HCT116 (cell line): Measurements from ENCODE around the gene RPL38. TPM values are rescaled to one million over a fixed set of nuclear protein-coding genes. Genes with fewer than 3 reads are reported as not detected.

Experiments used
- ATAC-seq: fragments of 200-7000 bp; cut with Tn5 transposase; 2 replicates; pipeline ENCODE4 v1.9.1; 2020; ENCODE audit warnings: mild to moderate bottlenecking, moderate library complexity
- BruUV-seq: library from RNA; stranded (reverse); fragments of 400-500 nt; replicated peaks from 2 replicates; lab custom pipeline; 2021; lab: Mats Ljungman, UMichigan
- CTCF ChIA-PET: fragments of 300-600 bp; sonication (Branson Sonifier 250); formaldehyde crosslinking; loops from one replicate; lab custom pipeline; 2021; ENCODE audit warnings: antibody characterized with exemption; lab: Charles Lee
- POLR2A ChIA-PET: fragments of 300-600, 350-600 bp; sonication (Branson Sonifier 250); formaldehyde crosslinking; loops from one replicate; lab custom pipeline; 2021; ENCODE audit warnings: antibody characterized with exemption; lab: Charles Lee
- RAD21 ChIA-PET, 2 experiments: fragments of 300-600 bp; sonication (Branson Sonifier 250); formaldehyde crosslinking; loops; one replicate each; lab custom pipeline; 2023; ENCODE audit warnings: low total read pairs in 2 of 2; ENCODE audit not compliant: uncharacterized antibody in 2 of 2, unreplicated experiment in 2 of 2, low non-redundant PET in 1 of 2; lab: Charles Lee
- DNase-seq: peaks from one replicate; pipeline ENCODE4 v3.0.0-alpha.2; 2010; ENCODE audit warnings: low read depth, low spot score
- H2AFZ ChIP-seq: fragments of 200-600 bp; shearing (Covaris generic), sonication (generic); 2 replicates; pipeline ENCODE4 v1.6.1; 2017; ENCODE audit warnings: low read depth, mixed run types, mixed read lengths, antibody characterized with exemption, low read length; ENCODE audit not compliant: poor library complexity, severe bottlenecking
- H3K27ac ChIP-seq: 2 replicates; pipeline ENCODE4 v1.5.1; 2012; ENCODE audit warnings: low read depth, low read length
- H3K27me3 ChIP-seq: fragments of 200-600 bp; sonication (generic); 2 replicates; pipeline ENCODE4 v1.6.1; 2016; ENCODE audit warnings: mixed run types, low read length, mixed read lengths; ENCODE audit not compliant: insufficient read depth
- H3K36me3 ChIP-seq, 2 experiments: fragments of 200-500 bp in 1 of 2; fragments of 200-600 bp in 1 of 2; sonication (Bioruptor generic) in 1 of 2; sonication (generic) in 1 of 2; 2 replicates each; pipeline versions ENCODE4 v1.5.1 to v1.6.1; 2014 to 2016; ENCODE audit warnings: low read length in 2 of 2, inconsistent platforms in 1 of 2, mixed read lengths in 1 of 2, mixed run types in 1 of 2; ENCODE audit not compliant: insufficient read depth in 2 of 2, control insufficient read depth in 1 of 2
- H3K4me1 ChIP-seq, 2 experiments: fragments of 200-600 bp in 1 of 2; sonication (generic) in 1 of 2; 2 replicates each; pipeline versions ENCODE4 v1.5.1 to v1.6.1; 2012 to 2017; ENCODE audit warnings: low read length in 2 of 2, inconsistent platforms in 1 of 2, mild to moderate bottlenecking in 1 of 2, mixed read lengths in 1 of 2, mixed run types in 1 of 2, moderate library complexity in 1 of 2; ENCODE audit not compliant: insufficient read depth in 2 of 2, control insufficient read depth in 1 of 2
- H3K4me2 ChIP-seq: fragments of 200-600 bp; sonication (generic); 2 replicates; pipeline ENCODE4 v1.6.1; 2017; ENCODE audit warnings: mixed run types, low read length, mixed read lengths
- H3K4me3 ChIP-seq, 2 experiments: fragments of 200-600 bp in 1 of 2; sonication (generic) in 1 of 2; replicated peaks in 1 of 2; 2 replicates each; pipeline ENCODE4 v1.5.1; 2011 to 2016; ENCODE audit warnings: low read length in 2 of 2, control low read depth in 1 of 2, low read depth in 1 of 2, mild to moderate bottlenecking in 1 of 2, mixed read lengths in 1 of 2, mixed run types in 1 of 2
- H3K79me2 ChIP-seq: fragments of 200-600 bp; sonication (generic); 2 replicates; pipeline ENCODE4 v1.6.1; 2017; ENCODE audit warnings: mild to moderate bottlenecking, mixed run types, low read length, moderate library complexity, mixed read lengths; ENCODE audit not compliant: insufficient read depth
- H3K9ac ChIP-seq: fragments of 200-600 bp; sonication (generic); 2 replicates; pipeline ENCODE4 v1.6.1; 2016; ENCODE audit warnings: low read length, mixed read lengths
- H3K9me2 ChIP-seq: fragments of 200-600 bp; sonication (generic), shearing (Covaris generic); 2 replicates; pipeline ENCODE4 v1.6.1; 2017; ENCODE audit warnings: mixed run types, mild to moderate bottlenecking, moderate library complexity; ENCODE audit not compliant: insufficient read depth
- H3K9me3 ChIP-seq, 2 experiments: fragments of 200-500 bp in 1 of 2; fragments of 200-600 bp in 1 of 2; sonication (Bioruptor generic) in 1 of 2; sonication (generic) in 1 of 2; 2 replicates each; pipeline ENCODE4 v1.6.1; 2014 to 2017; ENCODE audit warnings: low read length in 2 of 2, mixed read lengths in 2 of 2, inconsistent platforms in 1 of 2, low read depth in 1 of 2, mild to moderate bottlenecking in 1 of 2, mixed run types in 1 of 2, moderate library complexity in 1 of 2; ENCODE audit not compliant: control insufficient read depth in 1 of 2, insufficient read depth in 1 of 2
- H4K20me1 ChIP-seq: fragments of 200-600 bp; sonication (generic), shearing (Covaris generic); 2 replicates; pipeline ENCODE4 v1.6.1; 2017; ENCODE audit warnings: mixed run types, mild to moderate bottlenecking, moderate library complexity; ENCODE audit not compliant: insufficient read depth
- CBX3 ChIP-seq: IDR thresholded peaks from 2 replicates; pipeline ENCODE4 v1.6.1; 2012; ENCODE audit warnings: low read depth
- EGR1 ChIP-seq: IDR thresholded peaks from 2 replicates; pipeline ENCODE4 v1.6.1; 2012; ENCODE audit warnings: low read depth
- ELF1 ChIP-seq: IDR thresholded peaks from 2 replicates; pipeline ENCODE4 v1.6.1; 2012; ENCODE audit warnings: low read depth, borderline replicate concordance
- EZH2phosphoT487 ChIP-seq: fragments of 200-600 bp; IDR thresholded peaks from 2 replicates; pipeline ENCODE4 v1.6.1; 2018; ENCODE audit warnings: antibody characterized with exemption, borderline replicate concordance
- FOSL1 ChIP-seq: IDR thresholded peaks from 2 replicates; pipeline ENCODE4 v1.6.1; 2012; ENCODE audit warnings: low read depth
- JUND ChIP-seq: IDR thresholded peaks from 2 replicates; pipeline ENCODE4 v1.6.1; 2012
- POLR2AphosphoS5 ChIP-seq: IDR thresholded peaks from 2 replicates; pipeline ENCODE4 v1.6.1; 2011; ENCODE audit warnings: mild to moderate bottlenecking, low read depth, low read length, moderate library complexity
- RAD21 ChIP-seq: IDR thresholded peaks from 2 replicates; pipeline ENCODE4 v1.6.1; 2012; ENCODE audit warnings: low read depth, mild to moderate bottlenecking
- SRF ChIP-seq: IDR thresholded peaks from 2 replicates; pipeline ENCODE4 v1.6.1; 2012; ENCODE audit warnings: low read depth
- YY1 ChIP-seq: IDR thresholded peaks from 2 replicates; pipeline ENCODE4 v1.6.1; 2011; ENCODE audit warnings: low read length, low read depth, moderate library complexity, mild to moderate bottlenecking; ENCODE audit not compliant: insufficient replicate concordance; ENCODE audit errors: extremely low read depth
- ZFX ChIP-seq: fragments of 450-650 bp; IDR thresholded peaks from 2 replicates; pipeline ENCODE4 v1.6.1; 2017
- ZNF274 ChIP-seq: fragments of 200-500 bp; sonication (Bioruptor generic); IDR thresholded peaks from 2 replicates; pipeline ENCODE4 v1.6.1; 2014; ENCODE audit warnings: mild to moderate bottlenecking, low read depth, low read length, inconsistent platforms
- intact Hi-C: fragments of 100-400 bp; cut with micrococcal nuclease; formaldehyde crosslinking; loops from 2 replicates; pipeline ENCODE4 v1.10.0; 2022
- total RNA-seq: library from RNA; stranded (reverse); gene quantifications from one replicate; pipeline ENCODE4 v1.2.1, GENCODE V29; 2021; ENCODE audit not compliant: unreplicated experiment
- TF ChIP-seq, protein P1 (sequence below), 3 experiments: fragments of 200-600 bp in 1 of 3; sonication (generic) in 1 of 3; IDR thresholded peaks in 2 of 3; conservative IDR thresholded peaks in 1 of 3; 2 replicates each; pipeline ENCODE4 v1.5.1; 2012 to 2017; ENCODE audit warnings: low read depth in 2 of 3, low read length in 2 of 3, antibody characterized with exemption in 1 of 3, borderline replicate concordance in 1 of 3, control low read depth in 1 of 3, mild to moderate bottlenecking in 1 of 3, mixed read lengths in 1 of 3, mixed run types in 1 of 3, moderate library complexity in 1 of 3; ENCODE audit not compliant: insufficient read depth in 1 of 3
- TF ChIP-seq, protein P2 (sequence below): IDR thresholded peaks from 2 replicates; pipeline ENCODE4 v1.6.1; 2012
- TF ChIP-seq, protein P3 (sequence below): IDR thresholded peaks from 2 replicates; pipeline ENCODE4 v1.6.1; 2012
- TF ChIP-seq, protein P4 (sequence below): IDR thresholded peaks from 2 replicates; pipeline ENCODE4 v1.6.1; 2012; ENCODE audit warnings: low read depth

The RPL38 gene
- total RNA-seq, 1 experiment from 2014 or later, result 1,628 TPM

DNA sequence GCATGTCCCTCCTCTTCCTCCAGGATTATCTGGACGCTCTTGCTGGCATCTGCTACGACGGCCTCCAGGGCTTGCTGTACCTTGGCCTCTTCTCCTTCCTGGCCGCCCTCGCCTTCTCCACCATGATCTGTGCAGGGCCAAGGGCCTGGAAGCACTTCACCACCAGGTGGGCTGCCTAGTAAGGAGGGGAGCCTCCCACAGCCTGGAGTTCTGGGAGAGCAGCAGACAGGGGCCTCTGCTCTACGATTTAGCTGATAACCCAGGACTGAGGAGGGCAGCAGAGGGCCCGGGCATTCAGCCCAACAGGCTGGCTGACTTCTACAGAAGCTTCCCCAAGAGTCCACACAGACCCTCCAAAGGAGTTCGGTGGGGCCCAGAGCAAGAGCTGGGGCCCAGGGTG, 48.7 kb downstream of the RPL38 start:
- BruUV-seq, result no TSS peak
- no peaks in the 10 kb centered on the region for H4K20me1 ChIP-seq
- no peak overlapping the region for H3K9ac ChIP-seq
- RAD21 ChIA-PET, result no interaction called here
- H3K9me3 ChIP-seq, result no peaks in the 10 kb centered on the region
- no peaks in the 10 kb centered on the region for H3K4me1 ChIP-seq
- TF ChIP-seq CBX3 (no peak), RAD21 (no peak), POLR2AphosphoS5 (no peak), ZNF274 (no peak)
- TF ChIP-seq, protein P1, sequence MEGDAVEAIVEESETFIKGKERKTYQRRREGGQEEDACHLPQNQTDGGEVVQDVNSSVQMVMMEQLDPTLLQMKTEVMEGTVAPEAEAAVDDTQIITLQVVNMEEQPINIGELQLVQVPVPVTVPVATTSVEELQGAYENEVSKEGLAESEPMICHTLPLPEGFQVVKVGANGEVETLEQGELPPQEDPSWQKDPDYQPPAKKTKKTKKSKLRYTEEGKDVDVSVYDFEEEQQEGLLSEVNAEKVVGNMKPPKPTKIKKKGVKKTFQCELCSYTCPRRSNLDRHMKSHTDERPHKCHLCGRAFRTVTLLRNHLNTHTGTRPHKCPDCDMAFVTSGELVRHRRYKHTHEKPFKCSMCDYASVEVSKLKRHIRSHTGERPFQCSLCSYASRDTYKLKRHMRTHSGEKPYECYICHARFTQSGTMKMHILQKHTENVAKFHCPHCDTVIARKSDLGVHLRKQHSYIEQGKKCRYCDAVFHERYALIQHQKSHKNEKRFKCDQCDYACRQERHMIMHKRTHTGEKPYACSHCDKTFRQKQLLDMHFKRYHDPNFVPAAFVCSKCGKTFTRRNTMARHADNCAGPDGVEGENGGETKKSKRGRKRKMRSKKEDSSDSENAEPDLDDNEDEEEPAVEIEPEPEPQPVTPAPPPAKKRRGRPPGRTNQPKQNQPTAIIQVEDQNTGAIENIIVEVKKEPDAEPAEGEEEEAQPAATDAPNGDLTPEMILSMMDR (IDR thresholded peaks at IDR 0.05 in 2 of 3, conservative IDR thresholded peaks at IDR 0.05 in 1 of 3; ENCODE audit: borderline replicate concordance in 1 of 3, insufficient read depth in 1 of 3, low read depth in 2 of 3, low read length in 2 of 3), result no peak
- H3K9me2 ChIP-seq, result no peaks in the 10 kb centered on the region
- intact Hi-C loops, result no loop called here
- H3K4me3 ChIP-seq, result no peak overlapping the region
- POLR2A ChIA-PET, result no interaction called here
- CTCF ChIA-PET, result no interaction called here
- H3K27me3 ChIP-seq, result no peaks in the 10 kb centered on the region
- no peaks in the 10 kb centered on the region for H3K79me2 ChIP-seq
- no peak overlapping the region for H3K4me2 ChIP-seq
- ATAC-seq, result no peak
- no peak overlapping the region for H3K27ac ChIP-seq
- DNase-seq, result no peak
- no peak overlapping the region for H2AFZ ChIP-seq
- H3K36me3 ChIP-seq, result no peaks in the 10 kb centered on the region; a peak in 2 of 4 replicates

DNA sequence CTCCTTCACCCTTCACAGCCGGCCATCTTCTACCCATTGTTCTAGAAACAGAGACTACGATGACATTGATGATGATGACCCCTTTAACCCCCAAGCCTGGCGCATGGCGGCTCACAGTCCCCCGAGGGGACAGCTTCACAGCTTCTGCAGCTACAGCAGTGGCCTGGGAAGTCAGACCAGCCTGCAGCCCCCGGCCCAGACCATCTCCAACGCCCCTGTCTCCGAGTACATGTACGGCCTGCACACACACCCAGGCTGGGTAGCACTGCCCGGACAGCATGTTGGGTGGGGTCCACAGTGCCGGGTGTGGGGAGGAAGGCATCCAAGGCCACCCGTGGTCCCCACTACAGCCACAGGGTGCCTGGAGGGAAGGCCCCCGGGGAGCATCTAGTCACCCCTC, 49.6 kb downstream of the RPL38 start:
- H3K4me1 ChIP-seq, result no peaks in the 10 kb centered on the region
- ATAC-seq (no peak), DNase-seq (no peak)
- no peaks in the 10 kb centered on the region for H3K9me2 ChIP-seq
- H4K20me1 ChIP-seq, result no peaks in the 10 kb centered on the region
- POLR2A ChIA-PET, result no interaction called here
- no peaks in the 10 kb centered on the region for H3K9me3 ChIP-seq
- H3K4me2 ChIP-seq, result no peak overlapping the region
- RAD21 ChIA-PET, result no interaction called here
- no peak overlapping the region for H3K27ac ChIP-seq
- no peak overlapping the region for H3K9ac ChIP-seq
- no peaks in the 10 kb centered on the region; a peak in 2 of 4 replicates for H3K36me3 ChIP-seq
- H2AFZ ChIP-seq, result no peak overlapping the region
- H3K27me3 ChIP-seq, result no peaks in the 10 kb centered on the region
- no peaks in the 10 kb centered on the region for H3K79me2 ChIP-seq
- no peak overlapping the region for H3K4me3 ChIP-seq
- BruUV-seq, result no TSS peak
- CTCF ChIA-PET, result no interaction called here
- intact Hi-C loops, result no loop called here
- TF ChIP-seq, protein P2, sequence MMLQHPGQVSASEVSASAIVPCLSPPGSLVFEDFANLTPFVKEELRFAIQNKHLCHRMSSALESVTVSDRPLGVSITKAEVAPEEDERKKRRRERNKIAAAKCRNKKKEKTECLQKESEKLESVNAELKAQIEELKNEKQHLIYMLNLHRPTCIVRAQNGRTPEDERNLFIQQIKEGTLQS, result no peak
- TF ChIP-seq, protein P3, sequence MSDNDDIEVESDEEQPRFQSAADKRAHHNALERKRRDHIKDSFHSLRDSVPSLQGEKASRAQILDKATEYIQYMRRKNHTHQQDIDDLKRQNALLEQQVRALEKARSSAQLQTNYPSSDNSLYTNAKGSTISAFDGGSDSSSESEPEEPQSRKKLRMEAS, result no peak
- TF ChIP-seq FOSL1 (no peak), SRF (no peak), ZFX (no peak), EZH2phosphoT487 (no peak), EGR1 (no peak), YY1 (no peak), JUND (no peak), POLR2AphosphoS5 (no peak), CBX3 (no peak), ELF1 (no peak), RAD21 (no peak)
- TF ChIP-seq, protein P4, sequence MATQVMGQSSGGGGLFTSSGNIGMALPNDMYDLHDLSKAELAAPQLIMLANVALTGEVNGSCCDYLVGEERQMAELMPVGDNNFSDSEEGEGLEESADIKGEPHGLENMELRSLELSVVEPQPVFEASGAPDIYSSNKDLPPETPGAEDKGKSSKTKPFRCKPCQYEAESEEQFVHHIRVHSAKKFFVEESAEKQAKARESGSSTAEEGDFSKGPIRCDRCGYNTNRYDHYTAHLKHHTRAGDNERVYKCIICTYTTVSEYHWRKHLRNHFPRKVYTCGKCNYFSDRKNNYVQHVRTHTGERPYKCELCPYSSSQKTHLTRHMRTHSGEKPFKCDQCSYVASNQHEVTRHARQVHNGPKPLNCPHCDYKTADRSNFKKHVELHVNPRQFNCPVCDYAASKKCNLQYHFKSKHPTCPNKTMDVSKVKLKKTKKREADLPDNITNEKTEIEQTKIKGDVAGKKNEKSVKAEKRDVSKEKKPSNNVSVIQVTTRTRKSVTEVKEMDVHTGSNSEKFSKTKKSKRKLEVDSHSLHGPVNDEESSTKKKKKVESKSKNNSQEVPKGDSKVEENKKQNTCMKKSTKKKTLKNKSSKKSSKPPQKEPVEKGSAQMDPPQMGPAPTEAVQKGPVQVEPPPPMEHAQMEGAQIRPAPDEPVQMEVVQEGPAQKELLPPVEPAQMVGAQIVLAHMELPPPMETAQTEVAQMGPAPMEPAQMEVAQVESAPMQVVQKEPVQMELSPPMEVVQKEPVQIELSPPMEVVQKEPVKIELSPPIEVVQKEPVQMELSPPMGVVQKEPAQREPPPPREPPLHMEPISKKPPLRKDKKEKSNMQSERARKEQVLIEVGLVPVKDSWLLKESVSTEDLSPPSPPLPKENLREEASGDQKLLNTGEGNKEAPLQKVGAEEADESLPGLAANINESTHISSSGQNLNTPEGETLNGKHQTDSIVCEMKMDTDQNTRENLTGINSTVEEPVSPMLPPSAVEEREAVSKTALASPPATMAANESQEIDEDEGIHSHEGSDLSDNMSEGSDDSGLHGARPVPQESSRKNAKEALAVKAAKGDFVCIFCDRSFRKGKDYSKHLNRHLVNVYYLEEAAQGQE, result no peak
